ENCODE data around the gene ERCC4. TPM values are rescaled to one million over a fixed set of nuclear protein-coding genes. Genes with fewer than 3 reads are reported as not detected.

Gene ERCC4
- total RNA-seq, 1 experiment from 2014 or later, result 7.1 TPM

- CTCF ChIA-PET, result interaction anchor here (0.5 to 1.2 kb wide), 2 partner anchors 11 to 196 kb away, joined by 3 to 4 read pairs; no protein-coding TSS in a partner anchor
- H3K9me3 Mint-ChIP-seq (ENCODE audit: unreplicated experiment), result no peaks in the 10 kb centered on the region
- no peak for DNase-seq
- no peaks in the 10 kb centered on the region for H3K4me1 ChIP-seq
- no peaks in the 10 kb centered on the region for H3K36me3 ChIP-seq (ENCODE audit: control insufficient read depth, insufficient read depth, low read length)
- no peak overlapping the region for H3K27ac Mint-ChIP-seq (ENCODE audit: unreplicated experiment)
- H3K27me3 ChIP-seq (replicated peaks; ENCODE audit: control insufficient read depth, insufficient read depth, low read length), result no peaks in the 10 kb centered on the region
- H3K4me3 ChIP-seq (ENCODE audit: low read depth, low read length), result no peak overlapping the region
- TF ChIP-seq, protein P1, sequence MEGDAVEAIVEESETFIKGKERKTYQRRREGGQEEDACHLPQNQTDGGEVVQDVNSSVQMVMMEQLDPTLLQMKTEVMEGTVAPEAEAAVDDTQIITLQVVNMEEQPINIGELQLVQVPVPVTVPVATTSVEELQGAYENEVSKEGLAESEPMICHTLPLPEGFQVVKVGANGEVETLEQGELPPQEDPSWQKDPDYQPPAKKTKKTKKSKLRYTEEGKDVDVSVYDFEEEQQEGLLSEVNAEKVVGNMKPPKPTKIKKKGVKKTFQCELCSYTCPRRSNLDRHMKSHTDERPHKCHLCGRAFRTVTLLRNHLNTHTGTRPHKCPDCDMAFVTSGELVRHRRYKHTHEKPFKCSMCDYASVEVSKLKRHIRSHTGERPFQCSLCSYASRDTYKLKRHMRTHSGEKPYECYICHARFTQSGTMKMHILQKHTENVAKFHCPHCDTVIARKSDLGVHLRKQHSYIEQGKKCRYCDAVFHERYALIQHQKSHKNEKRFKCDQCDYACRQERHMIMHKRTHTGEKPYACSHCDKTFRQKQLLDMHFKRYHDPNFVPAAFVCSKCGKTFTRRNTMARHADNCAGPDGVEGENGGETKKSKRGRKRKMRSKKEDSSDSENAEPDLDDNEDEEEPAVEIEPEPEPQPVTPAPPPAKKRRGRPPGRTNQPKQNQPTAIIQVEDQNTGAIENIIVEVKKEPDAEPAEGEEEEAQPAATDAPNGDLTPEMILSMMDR (IDR thresholded peaks at IDR 0.05; ENCODE audit: insufficient read depth in 1 of 2, low read depth in 1 of 2, low read length in 1 of 2, severe bottlenecking in 1 of 2, unreplicated experiment in 1 of 2), result no peak
- H3K4me3 Mint-ChIP-seq (ENCODE audit: unreplicated experiment), result no peak overlapping the region
- no peaks in the 10 kb centered on the region for H3K27me3 Mint-ChIP-seq (ENCODE audit: insufficient read depth, unreplicated experiment)
- POLR2A ChIA-PET, result no interaction called here
- no peaks in the 10 kb centered on the region for H3K9me3 ChIP-seq
- BruUV-seq (replicated peaks), result no TSS peak
- peaks cover 5% of the 10 kb centered on the region for H3K36me3 Mint-ChIP-seq (ENCODE audit: insufficient read depth, unreplicated experiment)
- intact Hi-C loops (cut with micrococcal nuclease; ENCODE audit: unreplicated experiment), result no loop called here
- H3K4me1 Mint-ChIP-seq (ENCODE audit: low read depth, unreplicated experiment), result no peaks in the 10 kb centered on the region
These were observed 6.9 kb downstream of the ERCC4 start for GRCh38 chr16:13926891-13927290.

- H3K27me3 ChIP-seq (replicated peaks; ENCODE audit: control insufficient read depth, insufficient read depth, low read length), result no peaks in the 10 kb centered on the region
- TF ChIP-seq, protein P1 (IDR thresholded peaks at IDR 0.05; ENCODE audit: insufficient read depth in 1 of 2, low read depth in 1 of 2, low read length in 1 of 2, severe bottlenecking in 1 of 2, unreplicated experiment in 1 of 2), result no peak
- H3K36me3 ChIP-seq (ENCODE audit: control insufficient read depth, insufficient read depth, low read length), result no peaks in the 10 kb centered on the region
- no peak for DNase-seq
- no peaks in the 10 kb centered on the region for H3K4me1 ChIP-seq
- ChIA-PET CTCF (no interaction called here), POLR2A (no interaction called here)
- H3K4me3 Mint-ChIP-seq (ENCODE audit: unreplicated experiment), result no peak overlapping the region
- no peaks in the 10 kb centered on the region for H3K27me3 Mint-ChIP-seq (ENCODE audit: insufficient read depth, unreplicated experiment)
- intact Hi-C loops (cut with micrococcal nuclease; ENCODE audit: unreplicated experiment), result no loop called here
- no TSS peak for BruUV-seq (replicated peaks)
- no peaks in the 10 kb centered on the region for H3K4me1 Mint-ChIP-seq (ENCODE audit: low read depth, unreplicated experiment)
- H3K4me3 ChIP-seq (ENCODE audit: low read depth, low read length), result no peak overlapping the region
- H3K27ac Mint-ChIP-seq (ENCODE audit: unreplicated experiment), result no peak overlapping the region
- no peaks in the 10 kb centered on the region for H3K9me3 ChIP-seq
- no peaks in the 10 kb centered on the region for H3K9me3 Mint-ChIP-seq (ENCODE audit: unreplicated experiment)
- peaks cover 4% of the 10 kb centered on the region for H3K36me3 Mint-ChIP-seq (ENCODE audit: insufficient read depth, unreplicated experiment)
These were observed 8.7 kb downstream of the ERCC4 start for GRCh38 chr16:13928646-13929045.

- H3K4me3 Mint-ChIP-seq (ENCODE audit: unreplicated experiment), result no peak overlapping the region
- H3K4me1 Mint-ChIP-seq (ENCODE audit: low read depth, unreplicated experiment), result no peaks in the 10 kb centered on the region
- H3K9me3 Mint-ChIP-seq (ENCODE audit: unreplicated experiment), result no peaks in the 10 kb centered on the region
- no peak overlapping the region for H3K27ac Mint-ChIP-seq (ENCODE audit: unreplicated experiment)
- Histone ChIP-seq H3K36me3 (ENCODE audit: control insufficient read depth, insufficient read depth, low read length) (peaks cover 2% of the 10 kb centered on the region; the same call in 1 of the 2 replicates), H3K9me3 (no peaks in the 10 kb centered on the region), H3K4me1 (peaks cover 7% of the 10 kb centered on the region), H3K4me3 (ENCODE audit: low read depth, low read length) (no peak overlapping the region), H3K27me3 (replicated peaks; ENCODE audit: control insufficient read depth, insufficient read depth, low read length) (no peaks in the 10 kb centered on the region)
- ChIA-PET CTCF (no interaction called here), POLR2A (no interaction called here)
- TF ChIP-seq, protein P1 (IDR thresholded peaks at IDR 0.05; ENCODE audit: insufficient read depth in 1 of 2, low read depth in 1 of 2, low read length in 1 of 2, severe bottlenecking in 1 of 2, unreplicated experiment in 1 of 2), result no peak
- H3K27me3 Mint-ChIP-seq (ENCODE audit: insufficient read depth, unreplicated experiment), result no peaks in the 10 kb centered on the region
- no TSS peak for BruUV-seq (replicated peaks)
- intact Hi-C loops (cut with micrococcal nuclease; ENCODE audit: unreplicated experiment), result no loop called here
- H3K36me3 Mint-ChIP-seq (ENCODE audit: insufficient read depth, unreplicated experiment), result no peaks in the 10 kb centered on the region
- DNase-seq, result no peak
These were observed 11.9 kb downstream of the ERCC4 start for GRCh38 chr16:13931845-13932244.

Measured in Caco-2 (cell line).